ENCODE data around the gene PARD3B.

- TF ChIP-seq EZH2 (IDR thresholded peaks at IDR 0.05; ENCODE audit: low read depth, unreplicated experiment) = no peak
- TF ChIP-seq CTCF (conservative IDR thresholded peaks at IDR 0.05; ENCODE audit: low read depth in 2 of 2) = no peak
- TF ChIP-seq POLR2AphosphoS5 (IDR thresholded peaks at IDR 0.05; ENCODE audit: low read depth) = no peak
- no peak for TF ChIP-seq EZH2phosphoT487 (IDR thresholded peaks at IDR 0.05; ENCODE audit: unreplicated experiment)
- no peak for TF ChIP-seq ETS1 (IDR thresholded peaks at IDR 0.05)
These were observed 985.8 kb downstream of the PARD3B start for GRCh38 chr2:205531072-205531471.
